A673 (cell line): ENCODE measurements around the gene MROH8. TPM values are rescaled to one million over a fixed set of nuclear protein-coding genes. Genes with fewer than 3 reads are reported as not detected.

Source experiments
- BruUV-seq: library from RNA; stranded (reverse); fragments of 400-500 nt; replicated peaks from 2 replicates; lab custom pipeline; 2021; lab: Mats Ljungman, UMichigan
- CTCF ChIA-PET: fragments of 300-600 bp; sonication (Branson Sonifier 250); formaldehyde crosslinking; loops from one replicate; lab custom pipeline; 2022; ENCODE audit warnings: antibody characterized with exemption; lab: Charles Lee
- POLR2A ChIA-PET: fragments of 300-600 bp; sonication (Branson Sonifier 250); formaldehyde crosslinking; loops from one replicate; lab custom pipeline; 2022; ENCODE audit warnings: antibody characterized with exemption; ENCODE audit not compliant: low non-redundant PET; lab: Charles Lee
- DNase-seq: peaks from one replicate; pipeline ENCODE4 v3.0.0-alpha.2; 2015; ENCODE audit warnings: low spot score
- H3K27ac ChIP-seq: fragments of 200-600 bp; sonication (generic); 2 replicates; pipeline ENCODE4 v1.5.1; 2016; ENCODE audit warnings: mixed run types, low read depth, mild to moderate bottlenecking, mixed read lengths, antibody characterized with exemption, low read length; ENCODE audit not compliant: poor library complexity, severe bottlenecking
- H3K27me3 ChIP-seq: fragments of 200-600 bp; sonication (generic); replicated peaks from 2 replicates; pipeline ENCODE4 v1.6.1; 2017; ENCODE audit warnings: mixed run types, low read depth, mild to moderate bottlenecking, mixed read lengths, antibody characterized with exemption, low read length; ENCODE audit not compliant: insufficient read depth, poor library complexity
- H3K36me3 ChIP-seq: fragments of 200-600 bp; sonication (generic); 2 replicates; pipeline ENCODE4 v1.6.1; 2016; ENCODE audit warnings: mixed run types, mild to moderate bottlenecking, mixed read lengths, antibody characterized with exemption, low read length; ENCODE audit not compliant: insufficient read depth, poor library complexity, severe bottlenecking
- H3K4me1 ChIP-seq: fragments of 200-600 bp; sonication (generic); 2 replicates; pipeline ENCODE4 v1.6.1; 2017; ENCODE audit warnings: mixed run types, mild to moderate bottlenecking, mixed read lengths, antibody characterized with exemption, low read length; ENCODE audit not compliant: insufficient read depth, poor library complexity, severe bottlenecking
- H3K4me3 ChIP-seq: fragments of 200-600 bp; sonication (generic); 2 replicates; pipeline ENCODE4 v1.5.1; 2016; ENCODE audit warnings: low read depth, mixed run types, mild to moderate bottlenecking, mixed read lengths, low read length; ENCODE audit not compliant: poor library complexity, severe bottlenecking
- H3K9me3 ChIP-seq: fragments of 200-600 bp; sonication (generic); 2 replicates; pipeline ENCODE4 v1.6.1; 2016; ENCODE audit warnings: mixed run types, low read depth, mild to moderate bottlenecking, mixed read lengths, antibody characterized with exemption, low read length; ENCODE audit not compliant: poor library complexity, severe bottlenecking
- CTCF ChIP-seq: fragments of 300-800, 200-600 bp; sonication (generic); conservative IDR thresholded peaks from 2 replicates; pipeline ENCODE4 v1.5.1; 2017; ENCODE audit warnings: low read depth, mild to moderate bottlenecking, antibody characterized with exemption, low read length, moderate library complexity, mixed read lengths
- EZH2 ChIP-seq: fragments of 200-600 bp; sonication (generic); IDR thresholded peaks from 2 replicates; pipeline ENCODE4 v1.6.1; 2017; ENCODE audit warnings: borderline replicate concordance, low read depth, mild to moderate bottlenecking, mixed read lengths, antibody characterized with exemption, low read length; ENCODE audit not compliant: poor library complexity, severe bottlenecking
- intact Hi-C: fragments of 100-400 bp; cut with micrococcal nuclease; formaldehyde crosslinking; loops from one replicate; pipeline ENCODE4 v1.10.0; 2022; ENCODE audit not compliant: unreplicated experiment
- total RNA-seq: library from RNA; stranded (reverse); gene quantifications from 2 replicates; pipeline ENCODE4 v1.2.3, GENCODE V29; 2021

MROH8 gene
- total RNA-seq, 1 experiment from 2014 or later: 1.6 TPM

GRCh38 chr20:37095599-37096414 is 83.5 kb downstream of the MROH8 start, which contains the start of gene RBL1:
RBL1 (minus strand) TSS chr20:37095997; CDS start chr20:37095928, 69 bp downstream.
- Histone ChIP-seq H3K9me3 (no peaks in the 10 kb centered on the region), H3K27ac (peak within 1 kb of the TSS; percentile 97), H3K4me3 (peak within 1 kb of the TSS; percentile 58), H3K4me1 (peaks cover 14% of the 10 kb centered on the region), H3K36me3 (peaks cover 30% of the 10 kb centered on the region), H3K27me3 (no peaks in the 10 kb centered on the region)
- ChIA-PET POLR2A (interaction anchor here (0.6 kb wide), 1 partner anchor 168 kb away, joined by 3 read pairs; no protein-coding TSS in a partner anchor), CTCF (interaction anchor here (0.6 kb wide), 1 partner anchor 372 kb away, joined by 4 read pairs; no protein-coding TSS in a partner anchor)
- TSS peak; percentile 40 for BruUV-seq
- peak; percentile 96 for DNase-seq
- intact Hi-C loops: no loop called here
- TF ChIP-seq CTCF: peak; percentile 38; the same call in 1 of the 2 replicates
- TF ChIP-seq EZH2: no peak

- H3K27ac ChIP-seq: peak overlapping the region; percentile 97
- TF ChIP-seq CTCF (no peak), EZH2 (no peak)
- peaks cover 34% of the 10 kb centered on the region for H3K36me3 ChIP-seq
- H3K27me3 ChIP-seq: no peaks in the 10 kb centered on the region
- POLR2A ChIA-PET: interaction anchor here (0.5 kb wide), 1 partner anchor 516 kb away, joined by 4 read pairs; no protein-coding TSS in a partner anchor
- H3K9me3 ChIP-seq: no peaks in the 10 kb centered on the region
- H3K4me3 ChIP-seq: peak overlapping the region; percentile 58
- peaks cover 14% of the 10 kb centered on the region for H3K4me1 ChIP-seq
- BruUV-seq: no TSS peak
- intact Hi-C loops: no loop called here
- no peak for DNase-seq
- CTCF ChIA-PET: interaction anchor here (0.6 kb wide), 1 partner anchor 373 kb away, joined by 4 read pairs; no protein-coding TSS in a partner anchor
Observed at GRCh38 chr20:37095108-37095598, 84.2 kb downstream of the MROH8 start.

- DNase-seq: no peak
- TF ChIP-seq EZH2 (no peak), CTCF (no peak)
- Histone ChIP-seq H3K27ac (no peak overlapping the region), H3K27me3 (no peaks in the 10 kb centered on the region), H3K4me1 (peaks cover 9% of the 10 kb centered on the region), H3K4me3 (no peak overlapping the region), H3K9me3 (no peaks in the 10 kb centered on the region), H3K36me3 (peaks cover 62% of the 10 kb centered on the region)
- BruUV-seq: no TSS peak
- ChIA-PET CTCF (no interaction called here), POLR2A (interaction anchor here (0.6 kb wide), 1 partner anchor 54 kb away, joined by 11 read pairs; no protein-coding TSS in a partner anchor)
- intact Hi-C loops: no loop called here
Observed at GRCh38 chr20:37090407-37090806, 88.9 kb downstream of the MROH8 start.
